ENCODE measurements around the gene CSNK1G1.

Gene CSNK1G1

GRCh38 chr15:64134345-64134829 lies 221.6 kb downstream of the CSNK1G1 start:
- no peak overlapping the region for H3K27ac ChIP-seq
- TF ChIP-seq ZFX (IDR thresholded peaks at IDR 0.05): no peak
- no peak for TF ChIP-seq CTCF (conservative IDR thresholded peaks at IDR 0.05)

- no peak for TF ChIP-seq ZFX (IDR thresholded peaks at IDR 0.05)
- no peak for TF ChIP-seq CTCF (conservative IDR thresholded peaks at IDR 0.05)
- no peak overlapping the region for H3K27ac ChIP-seq
These were observed 222.2 kb downstream of the CSNK1G1 start for GRCh38 chr15:64133623-64134344.

- no peak overlapping the region for H3K27ac ChIP-seq
These were observed 223.8 kb downstream of the CSNK1G1 start for GRCh38 chr15:64132217-64132616.

GRCh38 chr15:64131547-64131946 lies 224.4 kb downstream of the CSNK1G1 start:
- TF ChIP-seq ZFX (IDR thresholded peaks at IDR 0.05) (no peak), CTCF (conservative IDR thresholded peaks at IDR 0.05) (no peak)
- H3K27ac ChIP-seq: no peak overlapping the region

More at GRCh38 chr15:64132217-64132616, 223.8 kb downstream of the CSNK1G1 start:
- TF ChIP-seq ZFX (IDR thresholded peaks at IDR 0.05) (no peak), CTCF (conservative IDR thresholded peaks at IDR 0.05) (no peak)

- H3K27ac ChIP-seq: no peak overlapping the region
- TF ChIP-seq ZFX (IDR thresholded peaks at IDR 0.05) (no peak), CTCF (conservative IDR thresholded peaks at IDR 0.05) (no peak)
These were observed 225.8 kb downstream of the CSNK1G1 start for GRCh38 chr15:64130159-64130558.

- TF ChIP-seq CTCF (conservative IDR thresholded peaks at IDR 0.05) (no peak), ZFX (IDR thresholded peaks at IDR 0.05) (no peak)
- H3K27ac ChIP-seq: no peak overlapping the region
These were observed 228.3 kb downstream of the CSNK1G1 start for GRCh38 chr15:64127521-64128270.

GRCh38 chr15:64125978-64126377 lies 230.0 kb downstream of the CSNK1G1 start:
- no peak overlapping the region for H3K27ac ChIP-seq

More at GRCh38 chr15:64125978-64126377, 230.0 kb downstream of the CSNK1G1 start:
- no peak for TF ChIP-seq ZFX (IDR thresholded peaks at IDR 0.05)
- no peak for TF ChIP-seq CTCF (conservative IDR thresholded peaks at IDR 0.05)
